ENCODE measurements around the gene ESR2. TPM values are rescaled to one million over a fixed set of nuclear protein-coding genes. Genes with fewer than 3 reads are reported as not detected.
"Not testable (repeated sequence)": the region's sequence is repeated elsewhere in the genome, so short reads cannot be mapped to it uniquely, and the experiment has no call there.

ESR2 gene
- total and polyA plus RNA-seq, 12 donors, result 0.12 to 1.6 (median 0.73) TPM

- Histone ChIP-seq H3K4me3 (no peak overlapping the region), H3K27ac (peak overlapping the region in 9 of 10 donors; percentile 15 to 87 (median 75)), H3K36me3 (peaks cover 0 to 91% (median 11%) of the 10 kb centered on the region in 9 donors), H3K4me1 (peaks cover 0 to 26% (median 3%) of the 10 kb centered on the region in 9 donors), H3K27me3 (no peaks in the 10 kb centered on the region), H3K9me3 (no peaks in the 10 kb centered on the region)
- 85 to 89% methylated on average over 2 of the region's 2 CpGs for WGBS, 2 donors
- DNase-seq, result no peak
- TF ChIP-seq CTCF (IDR thresholded peaks at IDR 0.05), result no peak
- no peak for ATAC-seq
- intact Hi-C loops (cut with DNase I), result no loop called here
These were observed 175.3 kb downstream of the ESR2 start for GRCh38 chr14:64118892-64119291.

GRCh38 chr14:64118403-64118742 lies 175.8 kb downstream of the ESR2 start:
- H3K4me3 ChIP-seq; intact Hi-C loops (cut with DNase I); H3K9me3 ChIP-seq; DNase-seq; H3K27me3 ChIP-seq: not testable (repeated sequence)
- Histone ChIP-seq H3K27ac (peak overlapping the region; percentile 15 to 87 (median 70)), H3K36me3 (peaks cover 0 to 91% (median 11%) of the 10 kb centered on the region in 9 donors), H3K4me1 (peaks cover 0 to 32% (median 5%) of the 10 kb centered on the region in 9 donors)
- whole genome bisulfite sequencing, 2 donors, result 81 to 84% methylated on average over 7 of the region's 7 CpGs
- ATAC-seq, result peak in 2 of 8 donors; percentile 16 to 23

GRCh38 chr14:64117671-64118402 lies 176.3 kb downstream of the ESR2 start:
- Histone ChIP-seq H3K27ac (peak overlapping the region in 9 of 10 donors; percentile 49 to 87 (median 75)), H3K27me3 (no peaks in the 10 kb centered on the region), H3K4me3 (no peak overlapping the region), H3K9me3 (no peaks in the 10 kb centered on the region), H3K36me3 (peaks cover 0 to 91% (median 11%) of the 10 kb centered on the region in 9 donors), H3K4me1 (peaks cover 0 to 36% (median 8%) of the 10 kb centered on the region in 9 donors)
- 61 to 69% methylated on average over 11 of the region's 11 CpGs for WGBS, 2 donors
- peak; percentile 52 to 74 for DNase-seq
- ATAC-seq, result peak; percentile 86 to 98 (median 94)
- TF ChIP-seq CTCF (IDR thresholded peaks at IDR 0.05), result peak in 3 of 9 donors; percentile 13 to 38 (median 24)
- intact Hi-C loops (cut with DNase I), result no loop called here

- H3K4me1 ChIP-seq, result peaks cover 0 to 36% (median 8%) of the 10 kb centered on the region in 9 donors
- no peak for DNase-seq
- H3K27ac ChIP-seq, result peak overlapping the region in 2 of 10 donors; percentile 18 to 34
- no peak for TF ChIP-seq CTCF (IDR thresholded peaks at IDR 0.05)
- WGBS, 2 donors, result 83 to 90% methylated on average over 6 of the region's 6 CpGs
- H3K27me3 ChIP-seq, result no peaks in the 10 kb centered on the region
- H3K36me3 ChIP-seq, result peaks cover 0 to 85% (median 8%) of the 10 kb centered on the region in 9 donors
- no peaks in the 10 kb centered on the region for H3K9me3 ChIP-seq
- intact Hi-C loops (cut with DNase I), result no loop called here
- H3K4me3 ChIP-seq, result no peak overlapping the region
- no peak for ATAC-seq
These were observed 178.8 kb downstream of the ESR2 start for GRCh38 chr14:64115401-64115800.

GRCh38 chr14:64114796-64115195 lies 179.4 kb downstream of the ESR2 start:
- ATAC-seq (no peak), DNase-seq (no peak)
- Histone ChIP-seq H3K36me3 (peaks cover 0 to 84% (median 8%) of the 10 kb centered on the region in 9 donors), H3K9me3 (no peaks in the 10 kb centered on the region), H3K27ac (peak overlapping the region in 3 of 10 donors; percentile 9 to 55 (median 48)), H3K4me1 (peaks cover 0 to 36% (median 8%) of the 10 kb centered on the region in 9 donors), H3K27me3 (no peaks in the 10 kb centered on the region), H3K4me3 (no peak overlapping the region)
- TF ChIP-seq CTCF (IDR thresholded peaks at IDR 0.05), result no peak
- WGBS, 2 donors, result 90 to 93% methylated on average over 7 of the region's 7 CpGs
- intact Hi-C loops (cut with DNase I), result no loop called here
